Endothelial cell of umbilical vein (primary cell): ENCODE data around the gene PDLIM3. TPM values are rescaled to one million over a fixed set of nuclear protein-coding genes. Genes with fewer than 3 reads are reported as not detected.

Experiments
- BruUV-seq: library from RNA; stranded (reverse); fragments of 400-500 nt; replicated peaks from 2 replicates; lab custom pipeline; 2021; lab: Mats Ljungman, UMichigan
- CTCF ChIA-PET: fragments of 300-600, 350-600 bp; sonication (Branson Sonifier 250); formaldehyde crosslinking; loops from one replicate; lab custom pipeline; 2021; ENCODE audit warnings: antibody characterized with exemption, inconsistent platforms; lab: Charles Lee
- POLR2A ChIA-PET: fragments of 300-600, 350-600 bp; sonication (Branson Sonifier 250); formaldehyde crosslinking; loops from one replicate; lab custom pipeline; 2021; ENCODE audit warnings: antibody characterized with exemption, inconsistent platforms; lab: Charles Lee
- DNase-seq: peaks from one replicate; pipeline ENCODE4 v3.0.0-alpha.2; 2011; ENCODE audit warnings: low read depth, low spot score
- FAIRE-seq: peaks from 2 replicates; lab custom pipeline; 2011; peaks lifted over from hg19 to GRCh38; lab: Jason Lieb, UNC
- H2AFZ ChIP-seq: 2 replicates; pipeline ENCODE4 v1.6.0; 2012; ENCODE audit warnings: low read depth, low read length, control low read depth, inconsistent platforms
- H3K27ac ChIP-seq: 2 replicates; pipeline ENCODE4 v1.5.1; 2011; ENCODE audit warnings: low read depth, mild to moderate bottlenecking, control low read depth, low read length, moderate library complexity; ENCODE audit not compliant: insufficient read depth
- H3K27me3 ChIP-seq, 2 experiments: 2 replicates each; pipeline versions ENCODE4 v1.6.0 to v1.6.1; 2011; ENCODE audit warnings: low read length in 2 of 2, mixed read lengths in 1 of 2; ENCODE audit not compliant: control insufficient read depth in 2 of 2, insufficient read depth in 2 of 2
- H3K36me3 ChIP-seq, 2 experiments: 2 replicates in 1 of 2; 3 replicates in 1 of 2; pipeline ENCODE4 v1.5.1; 2011; ENCODE audit warnings: low read length in 2 of 2, mild to moderate bottlenecking in 1 of 2, moderate library complexity in 1 of 2; ENCODE audit not compliant: control insufficient read depth in 2 of 2, insufficient read depth in 2 of 2; ENCODE audit errors: extremely low read depth in 1 of 2
- H3K4me1 ChIP-seq: 3 replicates; pipeline ENCODE4 v1.5.1; 2011; ENCODE audit warnings: mild to moderate bottlenecking, low read length; ENCODE audit not compliant: control insufficient read depth, insufficient read depth; ENCODE audit errors: extremely low read depth
- H3K4me2 ChIP-seq: 2 replicates; pipeline ENCODE4 v1.6.1; 2011; ENCODE audit warnings: low read length, control low read depth, mixed read lengths; ENCODE audit not compliant: insufficient read depth
- H3K4me3 ChIP-seq, 3 experiments: fragments of 200-600 bp in 1 of 3; sonication (generic), shearing (Covaris generic) in 1 of 3; replicated peaks in 1 of 3; 2 replicates each; pipeline ENCODE4 v1.5.1; 2011 to 2016; ENCODE audit warnings: control low read depth in 3 of 3, low read length in 3 of 3, mild to moderate bottlenecking in 2 of 3, inconsistent platforms in 1 of 3, low read depth in 1 of 3, moderate library complexity in 1 of 3; ENCODE audit not compliant: insufficient read depth in 1 of 3
- H3K79me2 ChIP-seq: 2 replicates; pipeline ENCODE4 v1.6.0; 2012; ENCODE audit warnings: low read length, inconsistent platforms; ENCODE audit not compliant: control insufficient read depth, insufficient read depth
- H3K9ac ChIP-seq: replicated peaks from 2 replicates; pipeline ENCODE3; 2011; ENCODE audit warnings: low read length, control low read depth; ENCODE audit not compliant: insufficient read depth; ENCODE audit errors: extremely low read depth
- H3K9me1 ChIP-seq: replicated peaks from 3 replicates; pipeline ENCODE4 v1.6.0; 2011; ENCODE audit warnings: mild to moderate bottlenecking, low read length; ENCODE audit not compliant: control insufficient read depth, insufficient read depth; ENCODE audit errors: extremely low read depth
- H3K9me3 ChIP-seq: replicated peaks from 2 replicates; pipeline ENCODE4 v1.5.1; 2012; ENCODE audit warnings: low read length, inconsistent platforms; ENCODE audit not compliant: control insufficient read depth, insufficient read depth
- H4K20me1 ChIP-seq: replicated peaks from 2 replicates; pipeline ENCODE3; 2011; ENCODE audit warnings: mild to moderate bottlenecking, low read length; ENCODE audit not compliant: control insufficient read depth, insufficient read depth; ENCODE audit errors: extremely low read depth
- CTCF ChIP-seq, 2 donors: IDR thresholded peaks; 1 replicate in 1 of 2; 2 replicates in 1 of 2; pipeline ENCODE4 v1.5.1; 2011; ENCODE audit warnings: low read length in 2 of 2, mild to moderate bottlenecking in 2 of 2, moderate library complexity in 2 of 2, control low read depth in 1 of 2, inconsistent platforms in 1 of 2, low read depth in 1 of 2; ENCODE audit not compliant: insufficient read depth in 1 of 2; ENCODE audit errors: extremely low read depth in 1 of 2
- EZH2 ChIP-seq: IDR thresholded peaks from 2 replicates; pipeline ENCODE4 v1.6.1; 2012; ENCODE audit warnings: borderline replicate concordance, low read depth, mild to moderate bottlenecking, moderate library complexity, low read length, inconsistent platforms; ENCODE audit not compliant: severe bottlenecking
- FOS ChIP-seq: IDR thresholded peaks from 2 replicates; pipeline ENCODE4 v1.6.1; 2011; ENCODE audit warnings: mild to moderate bottlenecking, low read length, moderate library complexity, borderline replicate concordance; ENCODE audit not compliant: insufficient read depth
- GATA2 ChIP-seq: IDR thresholded peaks from 2 replicates; pipeline ENCODE4 v1.7.0; 2011; ENCODE audit warnings: low read depth, mild to moderate bottlenecking, moderate library complexity, mixed read lengths, low read length; ENCODE audit not compliant: insufficient read length, insufficient read depth
- JUN ChIP-seq: IDR thresholded peaks from 2 replicates; pipeline ENCODE4 v1.6.1; 2011; ENCODE audit warnings: borderline replicate concordance, low read depth; ENCODE audit not compliant: insufficient read length, insufficient read depth
- MAX ChIP-seq: IDR thresholded peaks from 2 replicates; pipeline ENCODE4 v1.6.1; 2011; ENCODE audit not compliant: insufficient read depth, insufficient read length
- MYC ChIP-seq: IDR thresholded peaks from one replicate; pipeline ENCODE4 v1.6.1; 2011; ENCODE audit warnings: mild to moderate bottlenecking, low read depth, low read length
- POLR2A ChIP-seq: IDR thresholded peaks from 2 replicates; pipeline ENCODE4 v1.6.1; 2012; ENCODE audit warnings: low read depth, mild to moderate bottlenecking, control low read depth, low read length
- POLR2AphosphoS5 ChIP-seq: IDR thresholded peaks from 2 replicates; pipeline ENCODE4 v1.6.1; 2012; ENCODE audit warnings: low read depth, mild to moderate bottlenecking, control low read depth, low read length, moderate library complexity; ENCODE audit not compliant: insufficient read depth
- dilution Hi-C: fragments of 300-500 bp; cut with MboI; formaldehyde crosslinking; loops from one replicate; pipeline ENCODE4 v1.15.0; 2019; ENCODE audit warnings: low sequenced_read_pairs; ENCODE audit not compliant: extremely low pct_ligation_motif_present
- intact Hi-C: fragments of 100-400 bp; cut with micrococcal nuclease; formaldehyde crosslinking; loops from one replicate; pipeline ENCODE4 v1.10.0; 2022
- polyA plus RNA-seq, 4 experiments: library from polyadenylated mRNA; depleted of rRNA in 3 of 4; stranded (reverse) in 3 of 4; unstranded in 1 of 4; fragments of >200 nt; gene quantifications; 2 replicates each; pipeline versions ENCODE4 v1.2.1 to v1.2.3, GENCODE V29; 2011 to 2012; ENCODE audit warnings: missing spikeins in 1 of 4
- total RNA-seq: library from RNA; stranded (reverse); gene quantifications from 2 replicates; pipeline ENCODE4 v1.2.3, GENCODE V29; 2021

Gene PDLIM3
- total and polyA plus RNA-seq, 2 donors (not counting 3 experiments of a cell fraction or from before 2014, with no cell fraction given): 9.7 to 17.6 TPM

- no peak for TF ChIP-seq CTCF (IDR thresholded peaks at IDR 0.05; ENCODE audit: extremely low read depth in 1 of 2, insufficient read depth in 1 of 2, low read depth in 1 of 2, low read length in 2 of 2)
- TF ChIP-seq POLR2A: no peak
- no peak for TF ChIP-seq EZH2
- no peak for TF ChIP-seq MYC
- TF ChIP-seq POLR2AphosphoS5: no peak
- TF ChIP-seq MAX: no peak
- TF ChIP-seq FOS: no peak
- TF ChIP-seq JUN: no peak
- no peak for TF ChIP-seq GATA2
Measured at GRCh38 chr4:185538806-185539205, 3.5 kb upstream of the PDLIM3 start.

More at GRCh38 chr4:185538806-185539205, 3.5 kb upstream of the PDLIM3 start:
- no peak overlapping the region for H3K4me3 ChIP-seq
- no TSS peak for BruUV-seq
- H3K9ac ChIP-seq: no peak overlapping the region
- H3K79me2 ChIP-seq: no peaks in the 10 kb centered on the region
- intact Hi-C loops: no loop called here
- H2AFZ ChIP-seq: no peak overlapping the region
- no peak overlapping the region for H3K27ac ChIP-seq
- H3K4me2 ChIP-seq: no peak overlapping the region
- no peak for FAIRE-seq
- no peaks in the 10 kb centered on the region for H3K9me3 ChIP-seq
- peaks cover 0 to 10% of the 10 kb centered on the region in 2 experiments for H3K27me3 ChIP-seq
- dilution Hi-C loops: no loop called here
- no peaks in the 10 kb centered on the region for H3K36me3 ChIP-seq
- POLR2A ChIA-PET: no interaction called here
- DNase-seq: no peak
- CTCF ChIA-PET: interaction anchor here (0.9 kb wide), 1 partner anchor 11 kb away, joined by 3 read pairs; no protein-coding TSS in a partner anchor
- no peaks in the 10 kb centered on the region for H4K20me1 ChIP-seq
- peaks cover 10% of the 10 kb centered on the region for H3K4me1 ChIP-seq
- no peaks in the 10 kb centered on the region for H3K9me1 ChIP-seq
